ENCODE measurements around the gene EDC3.
"Not testable (repeated sequence)": the region's sequence is repeated elsewhere in the genome, so short reads cannot be mapped to it uniquely, and the experiment has no call there.

EDC3 gene

GRCh38 chr15:74598126-74598842 is 97.5 kb downstream of the EDC3 start:
- Mint-ChIP-seq H3K4me1 (ENCODE audit: low read depth in 2 of 2) (peaks cover 11 to 24% of the 10 kb centered on the region in 2 donors), H3K9me3 (no peaks in the 10 kb centered on the region), H3K27me3 (no peaks in the 10 kb centered on the region), H3K27ac (peak overlapping the region; percentile 92 to 98), H3K36me3 (ENCODE audit: insufficient read depth) (peaks cover 35% of the 10 kb centered on the region), H3K4me3 (peak overlapping the region; percentile 88 to 96)
- peak; percentile 99 for ATAC-seq (replicated peaks)
- peak; percentile 87 to 89 (median 88) for DNase-seq

GRCh38 chr15:74597146-74597705 is 98.6 kb downstream of the EDC3 start:
- Mint-ChIP-seq H3K4me1 (ENCODE audit: low read depth in 2 of 2) (peaks cover 11 to 22% of the 10 kb centered on the region in 2 donors), H3K27ac (peak overlapping the region; percentile 92 to 98), H3K36me3 (ENCODE audit: insufficient read depth) (peaks cover 43% of the 10 kb centered on the region)
- ATAC-seq (replicated peaks); H3K9me3 Mint-ChIP-seq; H3K4me3 Mint-ChIP-seq; H3K27me3 Mint-ChIP-seq; DNase-seq: not testable (repeated sequence)

GRCh38 chr15:74596736-74597135 is 99.1 kb downstream of the EDC3 start:
- not testable (repeated sequence) for ATAC-seq (replicated peaks); DNase-seq; H3K9me3 Mint-ChIP-seq; H3K4me3 Mint-ChIP-seq; H3K27me3 Mint-ChIP-seq
- peaks cover 43% of the 10 kb centered on the region for H3K36me3 Mint-ChIP-seq (ENCODE audit: insufficient read depth)
- peaks cover 11 to 19% of the 10 kb centered on the region in 2 donors for H3K4me1 Mint-ChIP-seq (ENCODE audit: low read depth in 2 of 2)
- H3K27ac Mint-ChIP-seq: peak overlapping the region in 1 of 2 donors; percentile 35

GRCh38 chr15:74595271-74595670 is 100.6 kb downstream of the EDC3 start:
- ATAC-seq (replicated peaks) (no peak), DNase-seq (no peak)
- no peak overlapping the region for H3K4me3 Mint-ChIP-seq
- H3K27me3 Mint-ChIP-seq: no peaks in the 10 kb centered on the region
- no peak overlapping the region for H3K27ac Mint-ChIP-seq
- peaks cover 11 to 18% of the 10 kb centered on the region in 2 donors for H3K4me1 Mint-ChIP-seq (ENCODE audit: low read depth in 2 of 2)
- no peaks in the 10 kb centered on the region for H3K9me3 Mint-ChIP-seq
- peaks cover 48% of the 10 kb centered on the region for H3K36me3 Mint-ChIP-seq (ENCODE audit: insufficient read depth)

- Mint-ChIP-seq H3K36me3 (ENCODE audit: insufficient read depth) (peaks cover 51% of the 10 kb centered on the region), H3K9me3 (no peaks in the 10 kb centered on the region), H3K27ac (no peak overlapping the region), H3K27me3 (no peaks in the 10 kb centered on the region), H3K4me3 (no peak overlapping the region), H3K4me1 (ENCODE audit: low read depth in 2 of 2) (peaks cover 11 to 17% of the 10 kb centered on the region in 2 donors)
- ATAC-seq (replicated peaks): no peak
- DNase-seq: no peak
These were observed 101.4 kb downstream of the EDC3 start for GRCh38 chr15:74594455-74594854.

- no peak overlapping the region for H3K27ac Mint-ChIP-seq
- DNase-seq: no peak
- no peaks in the 10 kb centered on the region for H3K27me3 Mint-ChIP-seq
- no peak for ATAC-seq (replicated peaks)
- H3K36me3 Mint-ChIP-seq (ENCODE audit: insufficient read depth): peaks cover 55% of the 10 kb centered on the region
- no peak overlapping the region for H3K4me3 Mint-ChIP-seq
- H3K4me1 Mint-ChIP-seq (ENCODE audit: low read depth in 2 of 2): peaks cover 5 to 6% of the 10 kb centered on the region in 2 donors
- no peaks in the 10 kb centered on the region for H3K9me3 Mint-ChIP-seq
These were observed 102.7 kb downstream of the EDC3 start for GRCh38 chr15:74593122-74593521.

- no peaks in the 10 kb centered on the region for H3K4me1 Mint-ChIP-seq (ENCODE audit: low read depth in 2 of 2)
- peak overlapping the region in 1 of 2 donors; percentile 28 for H3K27ac Mint-ChIP-seq
- no peaks in the 10 kb centered on the region for H3K9me3 Mint-ChIP-seq
- DNase-seq: no peak
- H3K36me3 Mint-ChIP-seq (ENCODE audit: insufficient read depth): peaks cover 54% of the 10 kb centered on the region
- no peaks in the 10 kb centered on the region for H3K27me3 Mint-ChIP-seq
- ATAC-seq (replicated peaks): no peak
- no peak overlapping the region for H3K4me3 Mint-ChIP-seq
These were observed 103.6 kb downstream of the EDC3 start for GRCh38 chr15:74592222-74592621.

- H3K4me1 Mint-ChIP-seq (ENCODE audit: low read depth in 2 of 2): no peaks in the 10 kb centered on the region
- H3K27me3 Mint-ChIP-seq: no peaks in the 10 kb centered on the region
- peaks cover 53% of the 10 kb centered on the region for H3K36me3 Mint-ChIP-seq (ENCODE audit: insufficient read depth)
- H3K9me3 Mint-ChIP-seq: no peaks in the 10 kb centered on the region
- peak overlapping the region in 1 of 2 donors; percentile 38 for H3K27ac Mint-ChIP-seq
- no peak overlapping the region for H3K4me3 Mint-ChIP-seq
- ATAC-seq (replicated peaks): no peak
- no peak for DNase-seq
These were observed 106.0 kb downstream of the EDC3 start for GRCh38 chr15:74589826-74590225.

- no peaks in the 10 kb centered on the region for H3K9me3 Mint-ChIP-seq
- peaks cover 2 to 10% of the 10 kb centered on the region in 2 donors for H3K4me1 Mint-ChIP-seq (ENCODE audit: low read depth in 2 of 2)
- peaks cover 59% of the 10 kb centered on the region for H3K36me3 Mint-ChIP-seq (ENCODE audit: insufficient read depth)
- H3K27ac Mint-ChIP-seq: peak overlapping the region in 1 of 2 donors; percentile 49
- no peak for ATAC-seq (replicated peaks)
- no peaks in the 10 kb centered on the region for H3K27me3 Mint-ChIP-seq
- no peak for DNase-seq
- no peak overlapping the region for H3K4me3 Mint-ChIP-seq
These were observed 110.0 kb downstream of the EDC3 start for GRCh38 chr15:74585857-74586256.

GRCh38 chr15:74585191-74585590 is 110.6 kb downstream of the EDC3 start:
- Mint-ChIP-seq H3K27me3 (no peaks in the 10 kb centered on the region), H3K36me3 (ENCODE audit: insufficient read depth) (peaks cover 62% of the 10 kb centered on the region), H3K27ac (no peak overlapping the region), H3K9me3 (no peaks in the 10 kb centered on the region), H3K4me1 (ENCODE audit: low read depth in 2 of 2) (peaks cover 2 to 13% of the 10 kb centered on the region in 2 donors), H3K4me3 (no peak overlapping the region)
- ATAC-seq (replicated peaks) (no peak), DNase-seq (no peak)

- no peaks in the 10 kb centered on the region for H3K9me3 Mint-ChIP-seq
- H3K4me1 Mint-ChIP-seq (ENCODE audit: low read depth in 2 of 2): peaks cover 2 to 13% of the 10 kb centered on the region in 2 donors
- no peak for DNase-seq
- H3K27ac Mint-ChIP-seq: peak overlapping the region in 1 of 2 donors; percentile 81
- H3K27me3 Mint-ChIP-seq: no peaks in the 10 kb centered on the region
- no peak for ATAC-seq (replicated peaks)
- H3K4me3 Mint-ChIP-seq: no peak overlapping the region
- peaks cover 61% of the 10 kb centered on the region for H3K36me3 Mint-ChIP-seq (ENCODE audit: insufficient read depth)
These were observed 111.0 kb downstream of the EDC3 start for GRCh38 chr15:74584779-74585178.

GRCh38 chr15:74584204-74584603 is 111.6 kb downstream of the EDC3 start:
- H3K4me3 Mint-ChIP-seq: no peak overlapping the region
- H3K9me3 Mint-ChIP-seq: no peaks in the 10 kb centered on the region
- H3K4me1 Mint-ChIP-seq (ENCODE audit: low read depth in 2 of 2): peaks cover 2 to 13% of the 10 kb centered on the region in 2 donors
- ATAC-seq (replicated peaks): no peak
- peaks cover 57% of the 10 kb centered on the region for H3K36me3 Mint-ChIP-seq (ENCODE audit: insufficient read depth)
- H3K27me3 Mint-ChIP-seq: no peaks in the 10 kb centered on the region
- H3K27ac Mint-ChIP-seq: peak overlapping the region in 1 of 2 donors; percentile 81
- DNase-seq: no peak
